ENCODE data around the gene MYL7. TPM values are rescaled to one million over a fixed set of nuclear protein-coding genes. Genes with fewer than 3 reads are reported as not detected.

Gene MYL7
- total RNA-seq, 1 donor from 2014 or later = 1.6 TPM

DNA sequence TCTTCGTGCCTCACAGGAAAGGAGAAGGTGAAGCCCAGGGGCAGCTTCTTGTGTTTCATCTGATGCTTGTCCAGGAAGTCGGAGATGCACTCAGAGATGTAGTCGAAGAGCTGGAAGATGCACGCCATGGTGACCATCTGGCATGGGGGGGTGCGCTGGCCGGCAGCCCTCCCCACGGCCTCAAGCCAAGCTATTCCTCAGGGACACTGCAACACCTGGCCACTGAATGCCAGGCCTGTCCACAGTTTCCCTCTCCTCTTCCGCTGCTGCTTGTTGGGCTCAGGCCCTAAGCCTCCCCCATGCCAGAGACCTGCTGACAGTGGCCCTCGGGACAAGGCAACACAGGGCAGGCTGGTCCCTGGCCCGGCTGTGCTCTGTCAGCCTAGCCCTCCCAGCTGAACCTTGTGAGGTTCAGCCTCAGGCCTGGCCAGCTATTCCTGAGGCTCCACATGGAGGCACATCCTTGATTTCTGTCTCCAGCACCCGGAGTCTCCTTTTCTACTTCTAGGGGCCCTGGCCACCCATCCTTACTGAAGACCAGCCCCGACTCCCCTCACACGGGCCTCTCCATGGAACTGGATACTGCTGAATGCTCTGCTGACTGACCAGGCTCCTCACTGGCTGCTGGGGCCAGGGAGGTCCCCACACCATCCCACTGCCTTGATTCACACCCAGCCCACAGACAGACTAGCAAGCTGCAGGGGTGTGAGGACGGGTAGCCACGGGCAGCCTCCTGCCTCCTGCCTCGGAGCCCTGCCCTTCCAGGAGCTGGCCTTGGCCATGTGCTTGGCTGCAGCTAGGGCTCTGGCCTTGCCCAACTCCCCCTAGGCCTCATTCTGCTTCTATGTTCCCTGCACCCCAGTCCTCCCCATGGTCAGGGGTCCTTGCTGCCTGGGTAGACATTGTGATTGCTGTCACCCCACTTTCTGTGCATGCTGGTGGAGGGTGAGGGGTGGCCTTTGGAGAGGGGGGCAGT is 10.1 kb upstream of the MYL7 start:
- H3K36me3 Mint-ChIP-seq = no peaks in the 10 kb centered on the region
- no peaks in the 10 kb centered on the region for H3K9me3 Mint-ChIP-seq
- no peak overlapping the region for H3K4me3 Mint-ChIP-seq
- peak overlapping the region; percentile 46 for H3K27ac Mint-ChIP-seq
- TF ChIP-seq, protein P1, sequence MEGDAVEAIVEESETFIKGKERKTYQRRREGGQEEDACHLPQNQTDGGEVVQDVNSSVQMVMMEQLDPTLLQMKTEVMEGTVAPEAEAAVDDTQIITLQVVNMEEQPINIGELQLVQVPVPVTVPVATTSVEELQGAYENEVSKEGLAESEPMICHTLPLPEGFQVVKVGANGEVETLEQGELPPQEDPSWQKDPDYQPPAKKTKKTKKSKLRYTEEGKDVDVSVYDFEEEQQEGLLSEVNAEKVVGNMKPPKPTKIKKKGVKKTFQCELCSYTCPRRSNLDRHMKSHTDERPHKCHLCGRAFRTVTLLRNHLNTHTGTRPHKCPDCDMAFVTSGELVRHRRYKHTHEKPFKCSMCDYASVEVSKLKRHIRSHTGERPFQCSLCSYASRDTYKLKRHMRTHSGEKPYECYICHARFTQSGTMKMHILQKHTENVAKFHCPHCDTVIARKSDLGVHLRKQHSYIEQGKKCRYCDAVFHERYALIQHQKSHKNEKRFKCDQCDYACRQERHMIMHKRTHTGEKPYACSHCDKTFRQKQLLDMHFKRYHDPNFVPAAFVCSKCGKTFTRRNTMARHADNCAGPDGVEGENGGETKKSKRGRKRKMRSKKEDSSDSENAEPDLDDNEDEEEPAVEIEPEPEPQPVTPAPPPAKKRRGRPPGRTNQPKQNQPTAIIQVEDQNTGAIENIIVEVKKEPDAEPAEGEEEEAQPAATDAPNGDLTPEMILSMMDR (conservative IDR thresholded peaks at IDR 0.05) = no peak
- peaks cover 8% of the 10 kb centered on the region for H3K27me3 Mint-ChIP-seq
- H3K4me1 Mint-ChIP-seq (ENCODE audit: unreplicated experiment) = peaks cover 19% of the 10 kb centered on the region
- peak; percentile 55 for DNase-seq (ENCODE audit: extremely low spot score, unreplicated experiment)

DNA sequence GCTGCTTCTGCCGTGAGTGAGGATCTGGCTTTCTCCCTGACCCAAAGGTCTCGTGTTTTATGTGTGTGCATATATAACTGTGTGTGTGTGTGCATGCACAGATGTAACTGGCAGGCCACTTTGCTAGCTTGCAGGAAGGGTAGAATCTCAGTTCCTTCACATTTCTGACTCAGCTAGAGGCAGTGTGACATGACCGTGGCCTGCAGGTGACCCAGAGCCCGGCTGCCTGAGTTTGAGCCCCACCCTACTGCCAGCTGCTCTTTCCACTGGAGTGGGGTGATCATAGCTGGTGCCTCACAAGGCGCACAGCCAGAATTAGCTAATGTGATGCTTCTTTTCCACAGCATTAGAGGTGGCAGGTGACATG is 9.3 kb upstream of the MYL7 start:
- TF ChIP-seq, protein P1 (conservative IDR thresholded peaks at IDR 0.05) = no peak
- Mint-ChIP-seq H3K36me3 (no peaks in the 10 kb centered on the region), H3K27me3 (peaks cover 8% of the 10 kb centered on the region), H3K27ac (peak overlapping the region; percentile 46), H3K4me1 (ENCODE audit: unreplicated experiment) (peaks cover 19% of the 10 kb centered on the region), H3K9me3 (no peaks in the 10 kb centered on the region), H3K4me3 (no peak overlapping the region)
- DNase-seq (ENCODE audit: extremely low spot score, unreplicated experiment) = no peak

- TF ChIP-seq, protein P1 (conservative IDR thresholded peaks at IDR 0.05) = no peak
These were observed 8.7 kb upstream of the MYL7 start for GRCh38 chr7:44149571-44150465.

GRCh38 chr7:44148961-44149536 is 7.9 kb upstream of the MYL7 start:
- H3K27me3 Mint-ChIP-seq = peaks cover 13% of the 10 kb centered on the region
- peak; percentile 48 for DNase-seq (ENCODE audit: extremely low spot score, unreplicated experiment)
- H3K4me1 Mint-ChIP-seq (ENCODE audit: unreplicated experiment) = peaks cover 19% of the 10 kb centered on the region

More at GRCh38 chr7:44149571-44150465, 8.7 kb upstream of the MYL7 start:
- Mint-ChIP-seq H3K36me3 (no peaks in the 10 kb centered on the region), H3K27me3 (peaks cover 13% of the 10 kb centered on the region), H3K4me3 (no peak overlapping the region), H3K27ac (no peak overlapping the region), H3K9me3 (no peaks in the 10 kb centered on the region), H3K4me1 (ENCODE audit: unreplicated experiment) (peaks cover 19% of the 10 kb centered on the region)
- peak; percentile 47 for DNase-seq (ENCODE audit: extremely low spot score, unreplicated experiment)

GRCh38 chr7:44148166-44148565 is 7.0 kb upstream of the MYL7 start:
- DNase-seq (ENCODE audit: extremely low spot score, unreplicated experiment) = peak; percentile 29
- TF ChIP-seq, protein P1 (conservative IDR thresholded peaks at IDR 0.05) = no peak
- Mint-ChIP-seq H3K36me3 (no peaks in the 10 kb centered on the region), H3K4me1 (ENCODE audit: unreplicated experiment) (peaks cover 19% of the 10 kb centered on the region), H3K4me3 (no peak overlapping the region), H3K9me3 (no peaks in the 10 kb centered on the region), H3K27ac (no peak overlapping the region), H3K27me3 (peaks cover 21% of the 10 kb centered on the region)

More at GRCh38 chr7:44148961-44149536, 7.9 kb upstream of the MYL7 start:
- TF ChIP-seq, protein P1 (conservative IDR thresholded peaks at IDR 0.05) = no peak
- no peaks in the 10 kb centered on the region for H3K36me3 Mint-ChIP-seq
- no peak overlapping the region for H3K27ac Mint-ChIP-seq
- H3K4me3 Mint-ChIP-seq = no peak overlapping the region
- H3K9me3 Mint-ChIP-seq = no peaks in the 10 kb centered on the region

Data from type B pancreatic cell (in vitro differentiated cells).